ENCODE results near the gene SLC6A19. TPM values are rescaled to one million over a fixed set of nuclear protein-coding genes. Genes with fewer than 3 reads are reported as not detected.
"Not testable (repeated sequence)": the region's sequence is repeated elsewhere in the genome, so short reads cannot be mapped to it uniquely, and the experiment has no call there.

Gene SLC6A19
- total and polyA plus RNA-seq, 11 donors, result not detected

GRCh38 chr5:1226231-1226630 is 24.8 kb downstream of the SLC6A19 start:
- H3K4me3 ChIP-seq, result no peak overlapping the region
- no peaks in the 10 kb centered on the region for H3K36me3 ChIP-seq
- no peak overlapping the region for H3K27ac ChIP-seq
- no peaks in the 10 kb centered on the region for H3K9me3 ChIP-seq
- ATAC-seq (no peak), DNase-seq (no peak)
- intact Hi-C loops (cut with DNase I), result no loop called here
- H3K27me3 ChIP-seq, result peaks cover 0 to 6% (median 0%) of the 10 kb centered on the region in 9 donors
- H3K4me1 ChIP-seq, result no peaks in the 10 kb centered on the region
- TF ChIP-seq CTCF (IDR thresholded peaks at IDR 0.05) (no peak), POLR2A (IDR thresholded peaks at IDR 0.05) (no peak)
- WGBS, 4 donors, result 72 to 82% (median 76%) methylated on average over 7 to 12 of the region's 12 CpGs

- DNase-seq, result no peak
- WGBS, 4 donors, result 89 to 91% (median 89%) methylated on average over 49 to 50 of the region's 50 CpGs
- Histone ChIP-seq H3K27ac (no peak overlapping the region), H3K4me1 (no peaks in the 10 kb centered on the region), H3K9me3 (no peaks in the 10 kb centered on the region), H3K36me3 (no peaks in the 10 kb centered on the region), H3K27me3 (peaks cover 0 to 6% (median 0%) of the 10 kb centered on the region in 9 donors), H3K4me3 (no peak overlapping the region)
- ATAC-seq, result no peak
- intact Hi-C loops (cut with DNase I), result no loop called here
- TF ChIP-seq CTCF (IDR thresholded peaks at IDR 0.05) (no peak), POLR2A (IDR thresholded peaks at IDR 0.05) (no peak)
Measured at GRCh38 chr5:1226839-1227581, 25.6 kb downstream of the SLC6A19 start.

DNA sequence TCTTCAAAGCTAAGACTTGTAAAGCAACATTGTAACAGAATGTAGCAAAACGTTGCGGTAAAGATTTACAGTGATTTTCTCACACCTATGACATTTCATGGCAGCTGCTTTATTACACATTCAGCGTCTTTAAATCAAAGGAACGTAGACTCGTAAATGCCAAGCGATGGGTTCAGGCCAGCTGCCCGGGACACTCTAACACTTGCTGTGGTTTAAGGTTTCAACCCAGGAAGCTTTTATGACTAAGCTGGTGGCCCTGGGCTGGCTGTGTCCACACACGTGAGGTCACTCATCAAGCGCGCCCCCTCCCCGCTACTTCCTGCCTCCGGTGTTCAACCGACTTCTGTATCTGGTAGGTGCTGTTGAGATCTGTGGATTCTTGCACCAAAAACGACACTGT is 26.3 kb downstream of the SLC6A19 start:
- Histone ChIP-seq H3K36me3 (no peaks in the 10 kb centered on the region), H3K4me3 (no peak overlapping the region), H3K4me1 (no peaks in the 10 kb centered on the region), H3K9me3 (no peaks in the 10 kb centered on the region), H3K27me3 (peaks cover 0 to 6% (median 0%) of the 10 kb centered on the region in 9 donors), H3K27ac (no peak overlapping the region)
- DNase-seq (no peak), ATAC-seq (no peak)
- no peak for TF ChIP-seq POLR2A (IDR thresholded peaks at IDR 0.05)
- TF ChIP-seq CTCF (IDR thresholded peaks at IDR 0.05), result no peak
- intact Hi-C loops (cut with DNase I), result no loop called here
- WGBS, 4 donors, result 64 to 68% (median 66%) methylated on average over 14 of the region's 14 CpGs

GRCh38 chr5:1228120-1228519 is 26.7 kb downstream of the SLC6A19 start:
- intact Hi-C loops (cut with DNase I), result no loop called here
- TF ChIP-seq CTCF (IDR thresholded peaks at IDR 0.05) (no peak), POLR2A (IDR thresholded peaks at IDR 0.05) (no peak)
- WGBS, 4 donors, result 65 to 71% (median 66%) methylated on average over 15 of the region's 15 CpGs

DNA sequence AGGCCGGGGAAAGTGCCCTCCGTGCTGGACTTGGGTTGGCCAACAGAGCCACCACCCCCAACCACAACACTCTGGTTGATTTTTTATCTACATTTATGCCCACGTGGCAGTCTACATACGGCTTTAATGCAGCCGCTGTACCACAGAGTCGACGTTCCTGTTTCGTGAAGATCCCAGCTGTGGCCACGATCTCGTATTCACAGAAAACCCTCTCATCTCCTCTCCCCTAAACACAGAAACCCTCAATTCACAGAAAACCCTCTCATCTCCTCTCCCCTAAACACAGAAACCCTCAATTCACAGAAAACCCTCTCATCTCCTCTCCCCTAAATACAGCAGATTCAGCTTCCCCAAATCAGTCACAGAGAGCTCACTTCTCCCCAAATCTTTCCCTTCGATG is 27.6 kb downstream of the SLC6A19 start:
- H3K27me3 ChIP-seq; H3K9me3 ChIP-seq; H3K36me3 ChIP-seq; DNase-seq; H3K27ac ChIP-seq; H3K4me1 ChIP-seq; ATAC-seq; intact Hi-C loops (cut with DNase I); H3K4me3 ChIP-seq: not testable (repeated sequence)
- 78 to 89% (median 87%) methylated on average over 11 of the region's 11 CpGs for WGBS, 4 donors

More at GRCh38 chr5:1228120-1228519, 26.7 kb downstream of the SLC6A19 start:
- no peaks in the 10 kb centered on the region for H3K9me3 ChIP-seq
- DNase-seq, result no peak
- ATAC-seq, result no peak
- H3K4me1 ChIP-seq, result no peaks in the 10 kb centered on the region
- H3K27ac ChIP-seq, result no peak overlapping the region
- no peak overlapping the region for H3K4me3 ChIP-seq
- peaks cover 0 to 6% (median 0%) of the 10 kb centered on the region in 9 donors for H3K27me3 ChIP-seq
- H3K36me3 ChIP-seq, result no peaks in the 10 kb centered on the region

All from heart left ventricle (tissue), 16 donors.